GM18868 (cell line): ENCODE data around the gene MED13L.

Experiments used
- ATAC-seq: cut with Tn5 transposase; IDR thresholded peaks from one replicate; pipeline ENCODE4 v1.9.1; 2021; ENCODE audit warnings: mild to moderate bottlenecking, moderate library complexity; ENCODE audit not compliant: unreplicated experiment

The MED13L gene

DNA sequence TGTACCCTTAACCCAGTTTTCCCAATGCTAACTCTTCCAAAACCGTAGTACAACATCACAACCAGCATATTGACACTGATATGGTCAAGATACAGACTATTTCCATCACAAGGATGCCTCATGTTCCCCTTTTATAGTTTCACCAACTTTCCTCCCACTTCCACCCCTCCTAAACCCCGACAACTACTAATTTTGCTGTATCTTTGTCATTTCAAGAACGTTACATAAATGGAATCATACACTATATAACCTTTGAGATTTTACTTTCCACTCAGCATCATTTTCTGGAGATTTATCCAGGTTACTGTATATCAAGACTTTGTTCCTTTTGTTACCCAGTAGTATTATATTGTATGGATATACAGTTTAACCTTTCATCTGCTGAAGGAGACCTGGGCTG lies 88.9 kb downstream of the MED13L start:
- ATAC-seq = no peak

DNA sequence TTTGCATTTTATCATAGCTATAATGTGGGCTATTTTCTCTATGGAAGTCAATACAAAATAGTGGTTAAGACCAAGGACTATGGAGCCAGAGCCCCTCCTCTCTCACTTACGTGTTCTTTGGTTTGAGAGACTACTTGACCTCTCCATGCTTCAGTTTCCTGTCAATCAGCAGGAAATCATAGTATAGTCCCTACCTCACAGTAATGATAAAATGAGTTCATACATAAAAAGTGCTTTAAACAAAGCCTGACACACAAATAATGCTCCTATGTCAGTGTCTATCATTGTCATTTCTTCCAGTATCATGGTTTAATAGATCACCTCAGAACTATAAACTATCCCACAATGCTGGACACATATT lies 90.4 kb downstream of the MED13L start:
- ATAC-seq = no peak

- no peak for ATAC-seq
Observed at GRCh38 chr12:116186482-116187150, 90.9 kb downstream of the MED13L start.

GRCh38 chr12:116184763-116185162 lies 92.7 kb downstream of the MED13L start:
- ATAC-seq = no peak

DNA sequence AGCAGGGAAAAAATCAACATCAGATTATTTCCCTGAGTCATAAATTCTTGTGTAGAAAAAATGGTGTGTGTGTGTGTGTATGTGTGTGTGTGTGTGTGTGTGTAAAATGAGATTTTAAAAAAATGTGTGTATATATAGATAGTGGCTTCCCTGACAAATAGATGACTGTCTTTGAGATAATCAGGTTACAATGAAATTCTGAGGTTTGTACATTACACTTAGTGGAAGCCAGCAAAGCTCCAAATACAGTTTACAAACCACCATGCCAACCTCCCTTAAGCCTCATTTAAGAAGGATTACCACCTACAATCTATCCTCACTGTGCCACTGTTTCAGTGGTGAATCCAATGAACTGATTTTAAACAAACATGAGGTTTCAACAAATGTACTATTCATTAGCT lies 93.8 kb downstream of the MED13L start:
- no peak for ATAC-seq

- ATAC-seq = no peak
Observed at GRCh38 chr12:116182359-116183063, 95.0 kb downstream of the MED13L start.

GRCh38 chr12:116180448-116180847 lies 97.0 kb downstream of the MED13L start:
- ATAC-seq = no peak

DNA sequence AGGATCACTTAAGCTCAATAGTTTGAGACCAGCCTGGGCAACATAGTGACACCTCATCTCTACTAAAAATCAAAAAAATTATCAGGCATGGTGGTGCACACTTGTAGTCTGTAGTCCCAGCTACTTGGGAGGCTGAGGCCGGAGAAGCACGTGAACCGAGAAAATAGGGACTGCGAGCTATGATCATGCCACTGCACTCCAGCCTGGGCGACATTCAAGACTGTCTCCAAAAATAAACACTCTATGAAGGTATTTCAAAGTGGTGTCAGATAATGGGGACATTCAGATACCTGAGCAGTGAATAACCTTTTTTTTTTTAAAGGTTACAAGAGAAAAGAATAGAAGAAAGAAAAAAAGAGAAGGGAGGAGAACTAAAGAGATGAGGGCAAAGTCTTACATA lies 98.1 kb downstream of the MED13L start:
- no peak for ATAC-seq

- no peak for ATAC-seq
Observed at GRCh38 chr12:116177017-116177416, 100.5 kb downstream of the MED13L start.

- ATAC-seq = no peak
Observed at GRCh38 chr12:116174904-116175303, 102.6 kb downstream of the MED13L start.

GRCh38 chr12:116174006-116174405 lies 103.5 kb downstream of the MED13L start:
- ATAC-seq = no peak

DNA sequence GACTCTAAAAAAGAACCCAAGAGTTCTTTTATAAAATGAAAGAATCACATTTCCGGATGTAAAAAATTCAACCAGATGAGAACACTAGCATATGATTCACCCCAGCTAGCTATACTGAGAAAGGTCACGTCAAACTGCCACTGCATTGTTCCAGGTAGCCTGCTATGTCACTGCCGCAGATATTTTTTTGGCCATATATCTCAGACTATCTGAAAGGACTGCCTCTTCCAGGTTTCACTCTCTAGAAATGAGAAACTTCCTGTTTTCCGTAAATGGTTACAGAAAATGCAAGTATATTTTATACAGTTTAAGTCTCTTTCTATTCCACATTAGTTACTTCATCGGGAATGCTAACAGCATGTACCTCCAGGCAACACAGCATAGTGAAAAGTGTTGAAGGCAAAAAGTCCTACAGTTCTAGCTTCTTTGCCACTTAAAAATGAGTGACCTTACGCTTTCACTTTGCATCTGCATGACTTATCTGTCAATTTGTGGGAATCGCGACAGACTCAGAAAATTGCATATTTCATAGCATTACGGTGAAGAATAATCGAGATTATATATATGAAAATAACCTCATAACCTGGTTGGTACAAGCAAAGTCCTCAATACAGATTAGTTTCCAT lies 105.2 kb downstream of the MED13L start:
- peak; percentile 75 for ATAC-seq

DNA sequence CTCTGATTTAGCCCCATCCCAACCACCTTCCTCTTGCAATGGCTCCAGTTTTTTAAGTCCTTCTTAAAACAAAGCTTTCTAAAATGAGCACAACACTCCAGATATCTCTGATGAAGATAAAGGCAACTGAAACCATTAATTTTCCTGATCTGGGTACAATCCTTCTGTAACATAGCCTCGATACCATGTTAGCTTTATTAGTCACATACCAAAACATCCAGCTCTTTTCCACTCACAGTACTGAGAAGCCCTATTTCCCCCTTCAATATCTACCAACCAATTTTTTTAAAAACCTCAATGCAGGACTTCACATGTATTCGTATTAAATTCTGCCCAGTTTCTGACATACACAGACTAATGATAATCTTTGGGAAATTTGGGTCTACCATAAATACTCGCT lies 105.9 kb downstream of the MED13L start:
- ATAC-seq = no peak

DNA sequence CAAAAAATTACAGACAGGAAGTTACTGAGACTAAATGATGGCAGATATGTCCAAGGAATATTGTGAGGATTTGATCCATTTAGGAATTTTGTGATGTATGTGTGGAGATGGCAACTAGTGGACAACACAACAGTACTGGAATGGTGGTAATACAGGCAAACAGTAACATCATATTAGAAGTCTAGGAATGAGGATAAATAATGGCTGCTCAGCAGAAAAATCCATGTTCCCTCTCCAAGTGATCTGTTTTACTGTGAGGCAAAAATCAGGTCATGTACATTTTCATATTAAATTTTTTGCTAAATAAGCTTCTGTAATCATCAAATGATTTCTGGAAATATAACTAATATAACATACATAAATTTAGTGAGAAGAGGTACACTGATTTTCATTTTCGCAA lies 108.4 kb downstream of the MED13L start:
- no peak for ATAC-seq

DNA sequence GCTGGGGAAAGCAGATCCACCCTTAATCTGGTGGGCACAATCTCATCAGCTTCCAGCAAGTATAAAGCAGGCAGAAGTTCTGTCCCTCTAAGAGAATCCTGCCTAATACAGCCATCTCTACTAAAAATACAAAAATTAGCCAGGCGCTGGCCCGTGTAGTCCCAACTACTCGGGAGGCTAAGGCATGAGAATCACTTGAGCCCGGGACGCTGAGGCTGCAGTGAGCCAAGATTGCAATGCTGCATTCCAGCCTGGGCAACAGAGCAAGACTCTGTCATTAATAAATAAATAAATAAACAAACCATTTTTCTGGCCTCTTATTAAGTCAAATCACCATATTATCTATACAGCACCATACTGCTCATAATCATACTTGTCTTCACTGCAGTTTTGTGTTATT lies 111.2 kb downstream of the MED13L start:
- ATAC-seq = no peak

DNA sequence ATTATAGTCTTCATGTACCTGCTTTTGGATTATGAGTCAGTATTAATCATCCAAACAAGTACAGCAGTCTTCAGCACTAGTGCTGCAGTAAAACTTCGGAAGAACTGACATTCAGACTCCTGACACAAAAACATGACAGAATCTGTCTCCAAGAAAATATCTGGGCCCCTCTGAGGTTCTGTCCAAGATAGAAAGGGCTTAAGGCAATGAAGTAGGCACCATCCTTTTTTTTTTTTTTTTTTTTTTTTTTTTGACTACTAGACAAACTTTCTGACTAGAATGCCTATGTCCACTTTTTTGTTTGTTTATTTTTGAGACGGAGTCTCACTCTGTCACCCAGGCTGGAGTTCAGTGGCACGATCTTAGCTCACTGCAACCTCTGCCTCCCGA lies 112.5 kb downstream of the MED13L start:
- no peak for ATAC-seq

DNA sequence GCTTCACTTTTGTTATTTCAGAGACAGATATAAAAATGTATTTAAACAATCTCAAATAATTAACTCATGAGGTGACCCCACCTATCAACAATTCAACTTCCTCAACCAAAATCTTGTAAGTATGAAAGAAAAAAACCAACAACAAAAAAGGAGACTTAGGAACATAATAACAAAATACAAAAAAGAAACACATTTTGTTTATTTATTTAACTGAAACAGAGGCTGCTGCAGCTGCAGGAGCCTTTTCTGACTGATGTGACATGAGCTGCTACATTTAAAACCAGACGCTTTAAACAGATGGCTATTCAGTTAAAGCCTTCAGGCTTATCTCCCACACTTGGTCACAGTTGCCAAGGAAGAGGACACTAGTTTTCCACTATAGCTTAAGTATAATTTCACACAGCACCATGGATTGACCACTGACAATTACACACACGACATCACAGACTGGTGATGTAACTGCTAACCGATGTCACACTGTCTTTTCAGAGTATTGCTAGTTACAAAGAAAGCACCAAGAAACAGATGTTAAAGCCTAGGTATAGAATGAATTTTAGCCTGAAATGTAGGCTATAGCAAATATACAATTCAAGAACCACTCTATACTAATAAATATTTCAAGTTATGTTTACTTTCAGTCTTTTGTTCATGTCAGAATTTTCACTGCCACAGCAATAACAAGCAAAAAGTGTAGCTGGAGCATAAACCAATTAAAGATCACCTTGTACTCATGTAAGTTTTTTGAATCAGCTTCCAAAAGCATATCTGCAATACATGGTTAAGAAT lies 113.0 kb downstream of the MED13L start:
- no peak for ATAC-seq

DNA sequence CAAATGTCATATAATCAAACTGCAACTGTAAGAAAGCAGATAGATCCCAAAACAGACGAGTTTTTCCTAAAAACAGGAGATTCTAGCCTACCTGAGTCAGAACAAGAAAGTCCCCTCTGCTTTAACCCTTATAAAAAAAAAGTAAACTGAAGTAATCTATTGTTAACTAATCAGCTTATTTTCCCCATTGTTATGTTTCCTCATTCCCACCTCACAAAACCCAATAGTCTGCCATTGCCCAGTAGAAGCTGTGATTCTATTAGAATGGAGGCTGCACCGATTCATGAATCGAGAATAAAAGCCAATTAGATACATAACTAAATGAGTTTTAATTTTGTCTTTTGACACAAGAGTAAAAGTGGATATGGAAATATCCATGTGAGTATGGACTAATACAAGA lies 115.4 kb downstream of the MED13L start:
- ATAC-seq = no peak

- ATAC-seq = no peak
Observed at GRCh38 chr12:116161588-116161987, 115.9 kb downstream of the MED13L start.

DNA sequence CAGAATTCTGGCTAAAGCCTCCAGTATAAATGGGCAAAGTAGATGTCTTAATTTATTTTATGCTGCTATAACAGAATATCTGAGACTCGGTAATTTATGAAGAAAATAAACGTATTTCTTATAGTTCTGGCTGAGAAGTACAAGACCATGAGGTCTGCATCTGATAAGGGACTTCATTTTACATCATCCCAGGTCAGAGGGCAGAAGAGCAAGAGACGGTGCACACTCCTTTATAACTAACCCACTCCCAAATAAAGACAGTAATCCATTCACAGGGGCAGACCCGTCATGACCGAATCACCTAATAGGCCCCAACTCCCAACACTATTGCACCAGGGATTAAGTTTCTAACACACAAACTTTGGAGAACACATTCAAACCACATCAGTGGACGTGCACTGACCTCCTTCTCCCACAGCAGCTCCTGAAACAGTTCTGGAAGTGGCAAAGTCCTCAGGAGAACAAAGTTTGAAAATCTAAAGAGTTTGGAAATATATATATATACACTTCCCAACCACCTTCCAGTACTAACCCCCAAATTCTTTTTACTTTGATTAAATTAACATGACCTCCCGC lies 116.5 kb downstream of the MED13L start:
- ATAC-seq = no peak

GRCh38 chr12:116160231-116160630 lies 117.3 kb downstream of the MED13L start:
- no peak for ATAC-seq
